Thoracic aorta (tissue), 2 donors: Measurements from ENCODE around the gene IGSF21. TPM values are rescaled to one million over a fixed set of nuclear protein-coding genes. Genes with fewer than 3 reads are reported as not detected.

Experiments used
- ATAC-seq: fragments of 150-250 bp; one replicate; pipeline ENCODE4 v1.8.0; 2017; ENCODE audit warnings: low read depth; ENCODE audit not compliant: insufficient number of reproducible peaks, low FRiP score
- DNase-seq: peaks from one replicate; pipeline ENCODE4 v3.0.0-alpha.2; 2020; ENCODE audit warnings: low spot score
- H3K27ac ChIP-seq, 2 donors: fragments of 200-600 bp; sonication (generic); 1 replicate in 1 of 2; 2 replicates in 1 of 2; pipeline ENCODE4 v1.5.1; 2016; ENCODE audit warnings: mild to moderate bottlenecking in 2 of 2, moderate library complexity in 2 of 2
- H3K27me3 ChIP-seq: fragments of 200-600 bp; sonication (generic); replicated peaks from 2 replicates; pipeline ENCODE4 v1.6.0; 2016; ENCODE audit warnings: mild to moderate bottlenecking; ENCODE audit not compliant: insufficient read depth
- H3K36me3 ChIP-seq: fragments of 200-600 bp; sonication (generic); one replicate; pipeline ENCODE4 v1.5.1; 2016
- H3K4me1 ChIP-seq, 2 donors: fragments of 200-600 bp; sonication (generic); 1 replicate in 1 of 2; 2 replicates in 1 of 2; pipeline versions ENCODE4 v1.5.1 to v1.6.0; 2016; ENCODE audit warnings: low read depth in 2 of 2, mild to moderate bottlenecking in 1 of 2; ENCODE audit not compliant: control insufficient read depth in 1 of 2
- H3K4me3 ChIP-seq: fragments of 200-600 bp; sonication (generic); 2 replicates; pipeline ENCODE4 v1.5.1; 2016; ENCODE audit warnings: mild to moderate bottlenecking
- H3K9me3 ChIP-seq: fragments of 200-600 bp; sonication (generic); 2 replicates; pipeline ENCODE4 v1.5.1; 2016
- total RNA-seq, 2 donors: library from RNA; depleted of rRNA; stranded (reverse); fragments of >200 nt; gene quantifications; one replicate each; pipeline versions ENCODE4 v1.1.0 to v1.2.3, GENCODE V29; 2016
- TF ChIP-seq, protein P1 (sequence below): fragments of 200-600 bp; sonication (generic); IDR thresholded peaks from one replicate; pipeline ENCODE4 v1.5.1; 2019; ENCODE audit warnings: antibody characterized with exemption

Gene IGSF21
- total RNA-seq, 2 donors from 2014 or later: 5.0 to 10.9 TPM

DNA sequence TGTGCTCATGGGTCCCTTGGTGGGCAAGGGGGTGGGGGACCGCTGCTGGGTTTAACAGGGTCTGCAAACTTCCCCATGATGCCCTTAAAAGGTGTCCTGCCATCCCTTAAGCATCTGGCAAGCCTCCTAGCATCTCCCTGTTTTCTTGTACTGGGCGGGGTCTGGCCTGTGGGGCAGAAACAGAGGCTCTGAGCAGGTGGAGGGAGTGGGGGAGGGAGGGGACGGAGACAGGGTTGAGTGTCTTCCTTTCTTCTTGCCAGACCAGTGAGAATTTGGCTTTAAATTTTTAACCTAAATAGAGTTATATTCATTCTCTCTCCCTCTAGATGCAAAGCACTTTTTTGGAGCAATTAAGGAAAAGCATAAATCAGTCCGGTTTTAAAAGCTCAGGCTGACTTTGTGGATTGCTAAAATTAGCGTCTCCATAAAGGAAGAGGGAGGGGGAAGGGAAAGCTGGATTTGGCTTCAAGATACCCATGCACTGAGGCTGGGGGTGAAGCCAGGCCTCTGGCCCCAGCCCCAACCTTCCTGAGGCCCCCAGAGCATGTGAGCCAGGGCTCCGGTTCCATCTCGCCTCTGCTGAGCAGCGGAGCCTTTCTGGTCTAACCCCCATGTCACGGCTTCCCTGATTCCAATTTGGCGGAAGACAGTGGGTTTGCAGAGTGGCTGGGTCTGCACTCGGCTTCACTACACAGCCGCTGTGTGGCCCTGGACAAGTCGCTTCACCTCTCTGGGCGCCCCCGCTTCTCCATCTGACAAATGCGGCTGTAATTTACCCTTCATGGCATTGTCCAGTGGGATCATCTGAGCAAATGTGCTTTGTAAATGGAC is 25.3 kb downstream of the IGSF21 start:
- no peak for ATAC-seq
- TF ChIP-seq, protein P1, sequence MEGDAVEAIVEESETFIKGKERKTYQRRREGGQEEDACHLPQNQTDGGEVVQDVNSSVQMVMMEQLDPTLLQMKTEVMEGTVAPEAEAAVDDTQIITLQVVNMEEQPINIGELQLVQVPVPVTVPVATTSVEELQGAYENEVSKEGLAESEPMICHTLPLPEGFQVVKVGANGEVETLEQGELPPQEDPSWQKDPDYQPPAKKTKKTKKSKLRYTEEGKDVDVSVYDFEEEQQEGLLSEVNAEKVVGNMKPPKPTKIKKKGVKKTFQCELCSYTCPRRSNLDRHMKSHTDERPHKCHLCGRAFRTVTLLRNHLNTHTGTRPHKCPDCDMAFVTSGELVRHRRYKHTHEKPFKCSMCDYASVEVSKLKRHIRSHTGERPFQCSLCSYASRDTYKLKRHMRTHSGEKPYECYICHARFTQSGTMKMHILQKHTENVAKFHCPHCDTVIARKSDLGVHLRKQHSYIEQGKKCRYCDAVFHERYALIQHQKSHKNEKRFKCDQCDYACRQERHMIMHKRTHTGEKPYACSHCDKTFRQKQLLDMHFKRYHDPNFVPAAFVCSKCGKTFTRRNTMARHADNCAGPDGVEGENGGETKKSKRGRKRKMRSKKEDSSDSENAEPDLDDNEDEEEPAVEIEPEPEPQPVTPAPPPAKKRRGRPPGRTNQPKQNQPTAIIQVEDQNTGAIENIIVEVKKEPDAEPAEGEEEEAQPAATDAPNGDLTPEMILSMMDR: no peak
- H3K9me3 ChIP-seq: no peaks in the 10 kb centered on the region
- no peak overlapping the region for H3K27ac ChIP-seq
- DNase-seq: no peak
- no peaks in the 10 kb centered on the region for H3K36me3 ChIP-seq
- no peak overlapping the region for H3K4me3 ChIP-seq
- no peaks in the 10 kb centered on the region for H3K27me3 ChIP-seq
- H3K4me1 ChIP-seq: no peaks in the 10 kb centered on the region

DNA sequence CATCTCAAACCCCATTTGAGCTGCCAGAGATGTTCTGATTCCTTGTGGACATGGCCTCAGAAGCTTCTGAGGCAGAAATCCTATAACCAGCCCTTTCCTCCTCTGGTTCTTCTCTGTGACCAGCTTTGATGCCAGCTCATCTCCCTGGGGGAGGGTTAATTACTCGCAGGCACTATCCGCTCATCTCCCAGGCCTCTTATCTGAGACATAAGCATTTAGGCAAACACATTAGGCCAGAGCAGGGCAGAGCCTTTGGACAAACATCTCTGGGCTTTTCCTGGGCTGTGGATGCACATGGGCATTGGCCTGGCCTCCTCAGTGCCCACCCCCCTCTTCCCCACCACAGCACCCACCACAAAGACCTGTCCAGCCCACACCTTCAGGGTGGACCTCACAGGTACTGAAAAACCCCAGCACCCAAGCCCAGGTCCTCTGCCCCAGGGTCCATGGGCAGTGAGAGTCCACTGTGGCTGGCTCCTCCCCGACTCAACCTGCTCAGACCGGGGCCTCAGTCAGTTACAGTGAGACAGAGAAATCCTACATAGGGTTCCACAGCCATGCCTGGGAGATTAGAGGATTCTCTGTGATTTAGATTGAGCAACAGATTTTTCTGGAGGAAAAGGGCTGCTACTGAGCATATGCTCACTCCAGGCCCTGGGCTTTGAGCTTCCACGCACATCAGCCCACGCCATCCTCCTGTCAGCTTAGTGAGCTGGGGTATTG is 26.9 kb downstream of the IGSF21 start:
- Histone ChIP-seq H3K27ac (no peak overlapping the region), H3K4me1 (no peaks in the 10 kb centered on the region), H3K36me3 (no peaks in the 10 kb centered on the region), H3K4me3 (no peak overlapping the region), H3K9me3 (no peaks in the 10 kb centered on the region), H3K27me3 (no peaks in the 10 kb centered on the region)
- no peak for ATAC-seq
- no peak for DNase-seq
- TF ChIP-seq, protein P1: no peak

DNA sequence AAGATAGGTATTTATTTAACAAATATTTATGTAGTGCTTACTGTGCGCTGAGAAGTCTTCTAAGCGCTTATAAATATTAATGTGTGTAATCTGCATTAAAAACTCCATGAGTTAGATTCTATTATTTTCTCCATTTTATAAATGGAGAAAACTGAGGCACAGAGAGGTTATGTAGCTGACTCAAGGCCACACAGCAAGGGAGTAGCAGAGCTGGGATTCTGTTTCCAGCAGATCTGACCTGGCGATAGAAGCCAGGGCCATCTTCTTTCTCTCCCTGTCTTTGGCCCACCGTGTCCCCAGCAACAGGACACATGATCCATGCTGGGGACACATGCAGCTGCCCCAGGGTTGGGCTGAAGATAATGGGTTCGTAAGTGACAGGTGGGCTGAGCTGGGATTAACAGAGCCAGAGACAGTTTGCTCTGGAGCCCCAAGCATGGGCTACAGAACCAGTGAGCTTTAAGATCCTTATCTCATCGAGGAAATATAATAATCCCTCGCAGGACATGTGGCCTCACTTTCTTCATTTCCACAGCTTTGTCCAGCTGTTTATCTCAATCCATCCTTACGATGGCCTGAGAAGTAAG is 30.3 kb downstream of the IGSF21 start:
- no peaks in the 10 kb centered on the region for H3K4me1 ChIP-seq
- TF ChIP-seq, protein P1: no peak
- no peak for ATAC-seq
- DNase-seq: no peak
- H3K27me3 ChIP-seq: no peaks in the 10 kb centered on the region
- no peaks in the 10 kb centered on the region for H3K36me3 ChIP-seq
- H3K27ac ChIP-seq: no peak overlapping the region
- H3K4me3 ChIP-seq: no peak overlapping the region
- no peaks in the 10 kb centered on the region for H3K9me3 ChIP-seq

DNA sequence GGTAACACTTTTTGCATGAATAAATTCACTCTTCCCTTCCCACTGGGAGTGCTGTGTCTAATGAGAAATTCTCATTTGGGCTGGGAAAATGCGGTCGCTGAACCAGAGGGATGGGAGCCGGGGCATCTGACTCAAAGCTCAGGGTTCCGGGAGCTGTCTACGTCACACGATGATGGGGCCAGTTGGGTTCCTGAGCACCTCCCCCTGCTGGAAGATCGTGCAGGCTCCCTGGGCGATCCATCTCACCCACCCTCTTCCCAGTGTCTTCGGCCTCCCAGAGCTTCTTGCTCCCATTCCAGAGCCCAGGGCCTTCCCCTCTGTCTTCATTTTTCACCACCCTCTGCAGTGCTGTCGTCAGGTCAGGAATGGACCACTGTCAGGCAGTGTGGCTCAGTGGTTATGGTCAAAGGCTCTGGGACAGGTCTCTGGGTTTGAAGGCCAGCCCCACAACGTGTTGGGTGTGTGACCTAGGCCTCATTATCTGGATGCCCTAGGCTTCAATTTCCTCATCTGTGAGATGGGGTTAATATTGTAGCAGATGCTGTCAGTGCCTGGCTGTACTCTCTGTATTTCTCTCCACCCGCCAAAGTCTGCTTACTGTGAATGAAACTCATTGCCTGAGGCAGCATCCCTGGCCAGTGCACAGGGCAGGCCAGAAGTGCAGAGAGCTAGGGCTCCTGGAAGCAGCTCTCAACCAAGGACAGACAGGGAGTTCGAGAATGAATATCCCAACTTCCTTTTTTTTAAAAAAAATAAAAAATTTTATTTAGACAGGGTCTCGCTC is 31.8 kb downstream of the IGSF21 start:
- H3K4me1 ChIP-seq: no peaks in the 10 kb centered on the region
- DNase-seq (no peak), ATAC-seq (no peak)
- no peak overlapping the region for H3K4me3 ChIP-seq
- TF ChIP-seq, protein P1: no peak
- no peaks in the 10 kb centered on the region for H3K27me3 ChIP-seq
- H3K9me3 ChIP-seq: no peaks in the 10 kb centered on the region
- H3K36me3 ChIP-seq: no peaks in the 10 kb centered on the region
- no peak overlapping the region for H3K27ac ChIP-seq
